ACC112 (cell line): Measurements from ENCODE around the gene GDPD2.
A peak's percentile ranks its signal among the peaks of the same experiment; 100 is the strongest.

Experiments used
- H2AFZ ChIP-seq: fragments of 200-600 bp; sonication (generic); one replicate; pipeline ENCODE4 v1.6.0; 2017; ENCODE audit warnings: antibody characterized with exemption, low read length; ENCODE audit not compliant: unreplicated experiment
- H3K27ac ChIP-seq: fragments of 200-600 bp; sonication (generic); 2 replicates; pipeline ENCODE4 v1.5.1; 2014; ENCODE audit warnings: low read depth, mild to moderate bottlenecking, antibody characterized with exemption, low read length, moderate library complexity
- H3K27me3 ChIP-seq: fragments of 200-600 bp; sonication (generic); 2 replicates; pipeline ENCODE4 v1.6.1; 2014; ENCODE audit warnings: mild to moderate bottlenecking, antibody characterized with exemption, low read length, moderate library complexity, mixed read lengths; ENCODE audit not compliant: insufficient read depth
- H3K36me3 ChIP-seq: fragments of 200-600 bp; sonication (generic); 2 replicates; pipeline ENCODE4 v1.6.1; 2016; ENCODE audit warnings: mild to moderate bottlenecking, antibody characterized with exemption, low read length, moderate library complexity, mixed read lengths; ENCODE audit not compliant: insufficient read depth
- H3K4me1 ChIP-seq: fragments of 200-600 bp; sonication (generic); one replicate; pipeline ENCODE4 v1.6.1; 2016; ENCODE audit warnings: low read length, mixed read lengths; ENCODE audit not compliant: insufficient read depth, unreplicated experiment, control insufficient read depth
- H3K4me3 ChIP-seq: fragments of 200-600 bp; sonication (generic); 2 replicates; pipeline ENCODE4 v1.5.1; 2014; ENCODE audit warnings: mild to moderate bottlenecking, low read depth, low read length
- H3K79me2 ChIP-seq: fragments of 200-600 bp; sonication (generic); one replicate; pipeline ENCODE4 v1.6.0; 2016; ENCODE audit warnings: low read length; ENCODE audit not compliant: control insufficient read depth, unreplicated experiment, insufficient read depth

GDPD2 gene

DNA sequence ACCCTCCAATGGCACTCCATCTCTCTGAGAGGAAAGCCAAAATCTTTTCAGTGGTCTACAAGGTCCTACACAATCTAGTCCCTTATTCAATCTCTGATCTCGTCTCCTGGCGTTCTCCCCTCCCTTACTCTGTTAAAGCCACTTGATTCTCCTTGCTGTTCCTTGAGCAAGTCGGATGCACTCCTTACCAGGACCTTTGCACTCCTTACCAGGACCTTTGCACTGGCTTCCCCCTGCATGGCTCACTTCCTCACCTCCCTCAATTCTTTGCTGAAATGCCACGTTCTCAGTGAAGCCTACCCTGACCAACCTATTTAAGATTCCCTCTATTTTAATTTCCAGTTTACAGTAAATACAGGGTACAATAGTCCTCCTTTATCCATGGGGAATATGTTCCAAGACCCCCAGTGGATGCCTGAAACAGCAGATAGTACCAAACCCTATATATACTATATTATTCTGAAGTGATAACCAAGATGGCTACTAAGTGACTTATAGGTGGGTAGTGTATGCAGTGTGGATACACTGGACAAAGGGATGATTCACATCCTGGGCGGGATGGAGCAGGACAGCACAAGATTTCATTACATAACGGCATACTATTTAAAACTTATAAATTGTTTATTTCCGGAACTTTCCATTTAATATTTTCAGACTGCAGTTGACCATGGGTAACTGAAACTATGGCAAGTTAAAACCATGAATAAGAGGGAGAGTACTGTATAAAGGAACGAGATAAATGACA lies 15.0 kb downstream of the GDPD2 start:
- H3K27me3 ChIP-seq: no peaks in the 10 kb centered on the region
- H3K4me3 ChIP-seq: no peak overlapping the region
- no peak overlapping the region for H2AFZ ChIP-seq
- no peaks in the 10 kb centered on the region for H3K36me3 ChIP-seq
- peaks cover 30% of the 10 kb centered on the region for H3K4me1 ChIP-seq
- H3K79me2 ChIP-seq: no peaks in the 10 kb centered on the region
- H3K27ac ChIP-seq: no peak overlapping the region

DNA sequence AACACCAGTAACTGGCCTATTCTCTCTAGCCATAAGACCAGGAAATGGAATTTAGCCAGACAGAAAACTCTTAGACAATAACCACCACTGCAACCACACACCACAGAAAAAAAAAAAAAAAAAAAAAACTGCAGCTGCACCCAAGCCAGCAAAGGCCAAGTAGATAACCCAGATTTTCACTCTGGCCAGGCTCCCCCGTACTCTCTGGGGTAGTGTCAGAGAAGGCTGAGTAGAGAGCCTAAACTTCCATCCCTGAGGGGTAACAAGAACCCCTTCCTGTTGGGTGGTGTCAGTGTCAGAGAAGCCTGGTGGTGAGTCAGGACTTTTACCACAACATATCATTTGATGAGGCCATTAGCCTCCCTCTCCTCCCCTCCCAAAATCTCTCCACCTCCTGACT lies 15.9 kb downstream of the GDPD2 start:
- H3K27ac ChIP-seq: no peak overlapping the region
- no peak overlapping the region for H2AFZ ChIP-seq
- peaks cover 30% of the 10 kb centered on the region for H3K4me1 ChIP-seq
- no peaks in the 10 kb centered on the region for H3K79me2 ChIP-seq
- H3K4me3 ChIP-seq: no peak overlapping the region
- no peaks in the 10 kb centered on the region for H3K36me3 ChIP-seq
- H3K27me3 ChIP-seq: peaks cover 4% of the 10 kb centered on the region; the same call in 1 of the 2 replicates

- H3K79me2 ChIP-seq: no peaks in the 10 kb centered on the region
- peaks cover 25% of the 10 kb centered on the region; the same call in 1 of the 2 replicates for H3K27me3 ChIP-seq
- H3K4me1 ChIP-seq: peaks cover 14% of the 10 kb centered on the region
Measured at GRCh38 chrX:70442224-70442623, 19.1 kb downstream of the GDPD2 start.

GRCh38 chrX:70444326-70444945 lies 21.3 kb downstream of the GDPD2 start, which contains the start of gene DLG3:
TSS of gene DLG3 (plus strand) at chrX:70444835. CDS start at chrX:70445202, 367 bp downstream.
- H3K27me3 ChIP-seq: peaks cover 26% of the 10 kb centered on the region; the same call in 1 of the 2 replicates
- H3K4me1 ChIP-seq: no peaks in the 10 kb centered on the region
- H3K4me3 ChIP-seq: no peak within 1 kb of the TSS
- no peaks in the 10 kb centered on the region for H3K36me3 ChIP-seq
- no peaks in the 10 kb centered on the region for H3K79me2 ChIP-seq
- H2AFZ ChIP-seq: no peak within 1 kb of the TSS
- H3K27ac ChIP-seq: no peak within 1 kb of the TSS

More at GRCh38 chrX:70442224-70442623, 19.1 kb downstream of the GDPD2 start:
- Histone ChIP-seq H3K4me3 (no peak overlapping the region), H3K27ac (no peak overlapping the region), H2AFZ (no peak overlapping the region), H3K36me3 (no peaks in the 10 kb centered on the region)

DNA sequence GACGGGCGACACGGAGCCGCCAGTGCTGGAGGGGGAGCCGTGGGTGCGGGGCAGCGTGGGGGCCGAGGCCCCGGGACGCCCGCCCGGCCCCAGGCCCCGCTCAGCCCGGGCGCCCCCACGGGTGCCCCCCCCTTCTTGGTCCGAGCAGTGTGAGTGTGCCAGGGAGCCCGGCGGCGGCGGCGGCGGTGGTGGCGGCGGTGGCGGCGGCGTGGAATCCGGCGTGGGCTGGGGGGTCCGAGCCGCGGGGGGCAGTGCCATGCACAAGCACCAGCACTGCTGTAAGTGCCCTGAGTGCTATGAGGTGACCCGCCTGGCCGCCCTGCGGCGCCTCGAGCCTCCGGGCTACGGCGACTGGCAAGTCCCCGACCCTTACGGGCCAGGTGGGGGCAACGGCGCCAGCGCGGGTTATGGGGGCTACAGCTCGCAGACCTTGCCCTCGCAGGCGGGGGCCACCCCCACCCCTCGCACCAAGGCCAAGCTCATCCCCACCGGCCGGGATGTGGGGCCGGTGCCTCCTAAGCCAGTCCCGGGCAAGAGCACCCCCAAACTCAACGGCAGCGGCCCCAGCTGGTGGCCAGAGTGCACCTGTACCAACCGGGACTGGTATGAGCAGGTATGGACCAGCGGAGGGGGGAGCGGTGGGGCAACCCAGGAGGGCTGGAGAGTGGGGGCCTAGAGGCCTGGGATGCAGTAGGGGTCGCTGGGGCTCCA lies 22.0 kb downstream of the GDPD2 start:
- Histone ChIP-seq H3K4me3 (no peak overlapping the region), H3K79me2 (no peaks in the 10 kb centered on the region), H2AFZ (no peak overlapping the region), H3K36me3 (no peaks in the 10 kb centered on the region), H3K4me1 (no peaks in the 10 kb centered on the region), H3K27me3 (peaks cover 26% of the 10 kb centered on the region; the same call in 1 of the 2 replicates), H3K27ac (no peak overlapping the region)

DNA sequence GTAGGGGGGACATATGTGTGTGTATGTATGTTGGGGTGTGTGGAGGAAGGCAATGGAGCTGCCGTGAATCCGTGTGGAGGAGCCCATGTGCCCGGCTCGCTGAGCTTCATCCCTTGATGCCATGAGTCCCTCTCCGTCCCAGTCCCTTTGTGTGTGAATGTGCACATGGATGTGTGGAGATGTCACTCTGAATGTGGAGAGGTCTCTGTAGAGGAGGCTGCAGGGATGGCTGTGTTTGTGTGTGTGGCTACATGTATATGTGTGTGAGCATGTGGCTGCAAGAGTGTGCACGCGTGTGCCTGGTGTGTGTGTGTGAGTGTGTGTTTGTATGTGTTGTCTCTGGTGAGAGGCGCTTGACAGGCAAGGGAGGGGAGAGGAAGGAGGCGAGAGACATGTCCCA lies 22.8 kb downstream of the GDPD2 start:
- Histone ChIP-seq H3K4me1 (no peaks in the 10 kb centered on the region), H3K36me3 (no peaks in the 10 kb centered on the region), H3K27ac (no peak overlapping the region), H2AFZ (no peak overlapping the region), H3K4me3 (no peak overlapping the region), H3K27me3 (peaks cover 26% of the 10 kb centered on the region; the same call in 1 of the 2 replicates), H3K79me2 (no peaks in the 10 kb centered on the region)

DNA sequence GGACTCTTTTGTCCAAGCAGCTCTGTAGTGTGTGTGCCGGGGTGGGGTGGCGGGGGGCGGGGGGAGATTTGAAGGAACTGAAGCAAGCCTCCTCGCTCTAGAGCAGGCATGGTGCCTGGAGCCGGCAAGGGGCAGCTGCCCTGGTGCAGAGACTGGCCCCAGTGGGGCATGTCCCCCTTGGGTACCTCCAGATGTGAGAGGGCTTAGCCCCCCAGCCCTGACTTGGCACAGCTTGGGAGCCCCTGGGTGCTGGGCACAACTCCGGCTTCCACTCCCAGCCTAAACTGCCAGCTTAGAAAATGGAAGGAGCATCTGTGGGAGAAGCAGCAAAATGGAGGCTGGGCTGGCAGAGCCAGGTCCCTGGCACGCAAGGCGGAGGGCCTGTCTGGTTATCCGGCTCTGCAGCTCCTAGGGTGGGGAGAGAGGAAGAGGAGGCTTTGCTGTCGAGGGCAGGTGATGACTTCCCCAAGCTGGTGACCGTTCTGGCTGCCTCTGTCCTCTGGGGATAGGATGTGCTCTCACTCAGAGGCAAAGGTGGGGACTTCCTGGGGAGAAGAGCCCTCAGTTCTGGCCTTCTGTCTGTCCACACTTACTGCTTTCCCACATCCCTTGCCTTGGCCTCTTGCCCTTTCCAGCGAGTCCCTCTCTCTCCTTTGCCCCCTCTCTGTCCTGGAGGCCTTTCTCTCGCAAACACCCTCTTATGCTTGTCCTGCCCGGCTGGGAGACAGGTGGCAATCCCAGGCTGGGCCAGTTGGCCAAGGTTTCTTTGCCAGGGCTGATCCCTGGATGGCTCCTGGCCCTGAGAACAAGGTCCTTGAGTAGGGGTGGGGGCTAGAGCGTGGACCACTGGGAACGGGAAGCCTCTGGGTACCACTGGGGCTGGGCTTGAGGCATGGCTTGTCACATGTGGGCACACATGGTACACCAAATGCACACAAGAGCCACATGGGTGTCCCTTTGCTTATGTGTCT lies 23.6 kb downstream of the GDPD2 start:
- no peaks in the 10 kb centered on the region for H3K4me1 ChIP-seq
- peaks cover 26% of the 10 kb centered on the region; the same call in 1 of the 2 replicates for H3K27me3 ChIP-seq
- H3K36me3 ChIP-seq: no peaks in the 10 kb centered on the region
- no peak overlapping the region for H2AFZ ChIP-seq
- H3K27ac ChIP-seq: no peak overlapping the region
- no peaks in the 10 kb centered on the region for H3K79me2 ChIP-seq
- no peak overlapping the region for H3K4me3 ChIP-seq

DNA sequence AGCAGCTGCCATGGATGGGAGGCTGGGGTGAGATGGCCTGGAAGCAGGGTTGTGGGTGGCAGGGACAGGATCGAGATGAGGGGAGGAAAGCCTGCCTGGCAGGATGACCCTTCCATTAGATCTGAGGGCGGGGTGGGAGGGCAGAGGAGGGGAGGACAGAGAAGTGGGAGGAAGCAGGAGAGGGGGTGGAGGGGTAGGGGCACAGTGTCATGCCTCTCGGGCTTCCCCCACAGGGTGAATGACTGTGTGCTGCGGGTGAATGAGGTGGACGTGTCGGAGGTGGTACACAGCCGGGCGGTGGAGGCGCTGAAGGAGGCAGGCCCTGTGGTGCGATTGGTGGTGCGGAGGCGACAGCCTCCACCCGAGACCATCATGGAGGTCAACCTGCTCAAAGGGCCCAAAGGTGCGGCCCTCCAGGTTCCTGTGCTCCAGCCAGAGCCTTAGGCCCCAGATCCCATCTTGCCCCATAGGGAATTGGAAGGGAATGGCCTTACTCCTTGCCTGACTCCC lies 26.4 kb downstream of the GDPD2 start:
- Histone ChIP-seq H3K36me3 (no peaks in the 10 kb centered on the region), H3K79me2 (no peaks in the 10 kb centered on the region), H3K27ac (no peak overlapping the region), H3K4me3 (no peak overlapping the region), H3K27me3 (peaks cover 16% of the 10 kb centered on the region; the same call in 1 of the 2 replicates), H2AFZ (no peak overlapping the region), H3K4me1 (no peaks in the 10 kb centered on the region)

DNA sequence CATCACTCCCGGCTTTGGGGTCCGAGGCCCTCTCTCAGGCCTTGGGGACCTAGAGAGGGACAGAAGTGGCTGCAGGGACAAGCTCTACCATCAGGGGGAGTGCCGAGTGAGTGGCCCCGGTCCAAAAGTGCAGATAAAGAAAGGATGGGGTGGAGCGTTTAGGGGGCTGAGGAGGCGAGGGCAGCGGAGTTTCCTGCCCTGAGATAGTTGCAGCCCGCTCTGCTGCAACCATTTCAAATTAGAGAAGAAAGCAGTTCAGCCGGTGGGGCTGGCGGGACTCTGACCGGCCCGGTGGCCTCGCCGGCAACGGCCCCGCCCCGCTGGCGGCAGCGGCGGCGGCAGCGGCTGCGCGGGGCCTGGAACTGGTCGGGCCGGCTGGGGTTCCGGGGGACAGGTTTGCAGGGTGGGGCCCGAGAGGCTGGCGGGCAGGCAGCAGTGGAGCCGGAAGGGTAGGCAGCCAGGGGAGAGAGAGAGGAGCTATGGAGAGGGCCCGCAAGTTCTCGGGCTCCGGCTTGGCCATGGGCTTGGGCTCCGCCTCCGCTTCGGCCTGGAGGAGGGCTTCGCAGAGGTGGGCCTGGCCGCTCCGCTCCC lies 29.1 kb downstream of the GDPD2 start:
- H3K27me3 ChIP-seq: 0 out of 2 replicates have a peak, but pooled peaks cover under 1% of the 10 kb centered on the region
- H3K4me3 ChIP-seq: peak overlapping the region; percentile 81
- H3K79me2 ChIP-seq: no peaks in the 10 kb centered on the region
- no peaks in the 10 kb centered on the region for H3K4me1 ChIP-seq
- no peak overlapping the region for H3K27ac ChIP-seq
- H3K36me3 ChIP-seq: no peaks in the 10 kb centered on the region
- H2AFZ ChIP-seq: peak overlapping the region; percentile 81
